ENCODE data around the gene KLHDC3. TPM values are rescaled to one million over a fixed set of nuclear protein-coding genes. Genes with fewer than 3 reads are reported as not detected.

Gene KLHDC3
- total and polyA plus RNA-seq, 9 of the 15 experiments (the other 6 are each of a cell fraction or from before 2014, with no cell fraction given): 4.5 to 171 (median 107) TPM

- TF ChIP-seq, protein P1, sequence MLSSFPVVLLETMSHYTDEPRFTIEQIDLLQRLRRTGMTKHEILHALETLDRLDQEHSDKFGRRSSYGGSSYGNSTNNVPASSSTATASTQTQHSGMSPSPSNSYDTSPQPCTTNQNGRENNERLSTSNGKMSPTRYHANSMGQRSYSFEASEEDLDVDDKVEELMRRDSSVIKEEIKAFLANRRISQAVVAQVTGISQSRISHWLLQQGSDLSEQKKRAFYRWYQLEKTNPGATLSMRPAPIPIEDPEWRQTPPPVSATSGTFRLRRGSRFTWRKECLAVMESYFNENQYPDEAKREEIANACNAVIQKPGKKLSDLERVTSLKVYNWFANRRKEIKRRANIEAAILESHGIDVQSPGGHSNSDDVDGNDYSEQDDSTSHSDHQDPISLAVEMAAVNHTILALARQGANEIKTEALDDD (IDR thresholded peaks at IDR 0.05): no peak
- TF ChIP-seq MCM3 (IDR thresholded peaks at IDR 0.05) (no peak), ASH1L (IDR thresholded peaks at IDR 0.05; ENCODE audit: borderline replicate concordance, low read depth, partially characterized antibody) (no peak), FUS (optimal IDR thresholded peaks at IDR 0.05; ENCODE audit: low read depth, low read length) (no peak), NCOA6 (IDR thresholded peaks at IDR 0.05) (no peak), GATA2 (CRISPR knock-in tag; IDR thresholded peaks at IDR 0.05) (no peak), BCL6 (CRISPR knock-in tag; IDR thresholded peaks at IDR 0.05) (no peak), MBD2 (IDR thresholded peaks at IDR 0.05; ENCODE audit: borderline replicate concordance, low read depth) (no peak), SMARCA5 (IDR thresholded peaks at IDR 0.05) (no peak), EHMT2 (IDR thresholded peaks at IDR 0.05) (0 out of 2 replicates have a peak, but pooled peaks have one; percentile 41)
- TF ChIP-seq, protein P2, sequence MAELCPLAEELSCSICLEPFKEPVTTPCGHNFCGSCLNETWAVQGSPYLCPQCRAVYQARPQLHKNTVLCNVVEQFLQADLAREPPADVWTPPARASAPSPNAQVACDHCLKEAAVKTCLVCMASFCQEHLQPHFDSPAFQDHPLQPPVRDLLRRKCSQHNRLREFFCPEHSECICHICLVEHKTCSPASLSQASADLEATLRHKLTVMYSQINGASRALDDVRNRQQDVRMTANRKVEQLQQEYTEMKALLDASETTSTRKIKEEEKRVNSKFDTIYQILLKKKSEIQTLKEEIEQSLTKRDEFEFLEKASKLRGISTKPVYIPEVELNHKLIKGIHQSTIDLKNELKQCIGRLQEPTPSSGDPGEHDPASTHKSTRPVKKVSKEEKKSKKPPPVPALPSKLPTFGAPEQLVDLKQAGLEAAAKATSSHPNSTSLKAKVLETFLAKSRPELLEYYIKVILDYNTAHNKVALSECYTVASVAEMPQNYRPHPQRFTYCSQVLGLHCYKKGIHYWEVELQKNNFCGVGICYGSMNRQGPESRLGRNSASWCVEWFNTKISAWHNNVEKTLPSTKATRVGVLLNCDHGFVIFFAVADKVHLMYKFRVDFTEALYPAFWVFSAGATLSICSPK (IDR thresholded peaks at IDR 0.05; ENCODE audit: borderline replicate concordance): no peak
- TF ChIP-seq, protein P3, sequence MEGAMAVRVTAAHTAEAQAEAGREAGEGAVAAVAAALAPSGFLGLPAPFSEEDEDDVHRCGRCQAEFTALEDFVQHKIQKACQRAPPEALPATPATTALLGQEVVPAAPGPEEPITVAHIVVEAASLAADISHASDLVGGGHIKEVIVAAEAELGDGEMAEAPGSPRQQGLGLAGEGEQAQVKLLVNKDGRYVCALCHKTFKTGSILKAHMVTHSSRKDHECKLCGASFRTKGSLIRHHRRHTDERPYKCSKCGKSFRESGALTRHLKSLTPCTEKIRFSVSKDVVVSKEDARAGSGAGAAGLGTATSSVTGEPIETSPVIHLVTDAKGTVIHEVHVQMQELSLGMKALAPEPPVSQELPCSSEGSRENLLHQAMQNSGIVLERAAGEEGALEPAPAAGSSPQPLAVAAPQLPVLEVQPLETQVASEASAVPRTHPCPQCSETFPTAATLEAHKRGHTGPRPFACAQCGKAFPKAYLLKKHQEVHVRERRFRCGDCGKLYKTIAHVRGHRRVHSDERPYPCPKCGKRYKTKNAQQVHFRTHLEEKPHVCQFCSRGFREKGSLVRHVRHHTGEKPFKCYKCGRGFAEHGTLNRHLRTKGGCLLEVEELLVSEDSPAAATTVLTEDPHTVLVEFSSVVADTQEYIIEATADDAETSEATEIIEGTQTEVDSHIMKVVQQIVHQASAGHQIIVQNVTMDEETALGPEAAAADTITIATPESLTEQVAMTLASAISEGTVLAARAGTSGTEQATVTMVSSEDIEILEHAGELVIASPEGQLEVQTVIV (CRISPR knock-in tag; IDR thresholded peaks at IDR 0.05; ENCODE audit: borderline replicate concordance): no peak
- TF ChIP-seq, protein P4, sequence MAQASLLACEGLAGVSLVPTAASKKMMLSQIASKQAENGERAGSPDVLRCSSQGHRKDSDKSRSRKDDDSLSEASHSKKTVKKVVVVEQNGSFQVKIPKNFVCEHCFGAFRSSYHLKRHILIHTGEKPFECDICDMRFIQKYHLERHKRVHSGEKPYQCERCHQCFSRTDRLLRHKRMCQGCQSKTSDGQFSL (CRISPR knock-in tag; IDR thresholded peaks at IDR 0.05): no peak
- TF ChIP-seq, protein P4 (tag; IDR thresholded peaks at IDR 0.05): no peak
Measured at GRCh38 chr6:42981836-42982235, 32.2 kb upstream of the KLHDC3 start (continued).
